HepG2 (cell line): Measurements from ENCODE around the gene PALM. TPM values are rescaled to one million over a fixed set of nuclear protein-coding genes. Genes with fewer than 3 reads are reported as not detected.

ENCODE experiments used
- ATAC-seq: fragments of 200-7000 bp; cut with Tn5 transposase; 3 replicates; pipeline ENCODE4 v1.9.1; 2020; ENCODE audit warnings: mild to moderate bottlenecking, moderate library complexity
- BruUV-seq: library from RNA; stranded (reverse); fragments of 400-500 nt; replicated peaks from 2 replicates; lab custom pipeline; 2021; lab: Mats Ljungman, UMichigan
- CTCF ChIA-PET: fragments of 300-600 bp; formaldehyde crosslinking; extraction: SDS; loops from one replicate; lab custom pipeline; 2021; ENCODE audit warnings: low total read pairs, inconsistent platforms, low intra/inter-chr PET ratio; lab: Yijun Ruan, JAX
- POLR2A ChIA-PET: fragments of 350-600 bp; sonication (Branson Sonifier 250); formaldehyde crosslinking; loops from one replicate; lab custom pipeline; 2020; ENCODE audit warnings: antibody characterized with exemption, inconsistent platforms; lab: Yijun Ruan, JAX
- DNase-seq: peaks from one replicate; pipeline ENCODE4 v3.0.0-alpha.2; 2015; ENCODE audit warnings: low spot score
- FAIRE-seq: peaks from 3 replicates; lab custom pipeline; 2011; peaks lifted over from hg19 to GRCh38; lab: Jason Lieb, UNC
- H2AFZ ChIP-seq: one replicate; pipeline ENCODE4 v1.6.1; 2011; ENCODE audit warnings: low read length, inconsistent platforms
- H3K27ac ChIP-seq: fragments of 300-600 bp; 3 replicates; pipeline ENCODE4 v1.8.0; 2011; ENCODE audit warnings: mixed run types, mild to moderate bottlenecking, mixed read lengths, low read length, inconsistent platforms; ENCODE audit not compliant: insufficient read depth; ENCODE audit errors: extremely low read length
- H3K27me3 ChIP-seq, 2 experiments: fragments of 200-600 bp in 1 of 2; 2 replicates in 1 of 2; 3 replicates in 1 of 2; pipeline versions ENCODE4 v1.6.0 to v1.8.0; 2011; ENCODE audit warnings: low read length in 2 of 2, mild to moderate bottlenecking in 2 of 2, moderate library complexity in 2 of 2, inconsistent platforms in 1 of 2; ENCODE audit not compliant: insufficient read depth in 2 of 2, control insufficient read depth in 1 of 2
- H3K36me3 ChIP-seq, 2 experiments: fragments of 200-600 bp in 1 of 2; replicated peaks in 1 of 2; 2 replicates in 1 of 2; 3 replicates in 1 of 2; pipeline versions ENCODE4 v1.5.1 to v1.8.0; 2011; ENCODE audit warnings: low read length in 2 of 2, inconsistent platforms in 1 of 2; ENCODE audit not compliant: insufficient read depth in 2 of 2, control insufficient read depth in 1 of 2
- H3K4me1 ChIP-seq: 2 replicates; pipeline ENCODE4 v1.5.1; 2012; ENCODE audit warnings: low read length, inconsistent platforms; ENCODE audit not compliant: insufficient read depth
- H3K4me2 ChIP-seq: 2 replicates; pipeline ENCODE4 v1.6.0; 2011; ENCODE audit warnings: low read depth, low read length, inconsistent platforms
- H3K4me3 ChIP-seq, 3 experiments: fragments of 200-600 bp in 1 of 3; sonication (generic), shearing (Covaris generic) in 1 of 3; replicated peaks in 1 of 3; 2 replicates each; pipeline ENCODE4 v1.5.1; 2011 to 2016; ENCODE audit warnings: low read length in 3 of 3, inconsistent platforms in 2 of 3, low read depth in 2 of 3, mild to moderate bottlenecking in 2 of 3, control low read depth in 1 of 3, mixed read lengths in 1 of 3; ENCODE audit not compliant: insufficient read depth in 1 of 3
- H3K79me2 ChIP-seq: one replicate; pipeline ENCODE4 v1.6.1; 2011; ENCODE audit warnings: low read length, inconsistent platforms; ENCODE audit not compliant: insufficient read depth
- H3K9ac ChIP-seq: 2 replicates; pipeline ENCODE4 v1.6.0; 2011; ENCODE audit warnings: mild to moderate bottlenecking, low read depth, low read length, inconsistent platforms; ENCODE audit not compliant: insufficient read depth
- H3K9me3 ChIP-seq: 2 replicates; pipeline ENCODE4 v1.5.1; 2012; ENCODE audit warnings: mild to moderate bottlenecking, low read length
- H4K20me1 ChIP-seq: 2 replicates; pipeline ENCODE4 v1.6.0; 2011; ENCODE audit warnings: inconsistent platforms, mild to moderate bottlenecking, low read length, moderate library complexity; ENCODE audit not compliant: insufficient read depth
- ARNTL ChIP-seq: sonication (generic); formaldehyde crosslinking; IDR thresholded peaks from 2 replicates; pipeline ENCODE4 v1.4.0; 2020; ENCODE audit warnings: mild to moderate bottlenecking, missing genetic modification reagents
- FOXA1 ChIP-seq, 2 experiments: fragments of 450-650 bp in 1 of 2; sonication (generic) in 1 of 2; formaldehyde crosslinking in 1 of 2; IDR thresholded peaks; 2 replicates each; pipeline versions ENCODE4 v1.4.0 to v1.6.1; 2016 to 2020; ENCODE audit warnings: missing genetic modification reagents in 1 of 2
- FOXK1 ChIP-seq: sonication (generic); formaldehyde crosslinking; IDR thresholded peaks from 2 replicates; pipeline ENCODE4 v1.4.0; 2020; ENCODE audit warnings: low read depth, missing genetic modification reagents, borderline replicate concordance
- RFX5 ChIP-seq: IDR thresholded peaks from 2 replicates; pipeline ENCODE4 v1.6.1; 2011; ENCODE audit warnings: low read depth, low read length, improper control_type of control experiment
- SOX13 ChIP-seq, 3 experiments: fragments of 450-650 bp in 1 of 3; sonication (generic) in 1 of 3; formaldehyde crosslinking in 1 of 3; IDR thresholded peaks in 2 of 3; conservative IDR thresholded peaks in 1 of 3; 2 replicates each; pipeline versions ENCODE4 v1.5.0 to v1.6.1; 2016 to 2020; ENCODE audit warnings: antibody characterized with exemption in 1 of 3, mild to moderate bottlenecking in 1 of 3, missing compliant biosample characterization in 1 of 3, missing genetic modification reagents in 1 of 3, moderate library complexity in 1 of 3
- TAF1 ChIP-seq: sonication (generic); formaldehyde crosslinking; IDR thresholded peaks from 2 replicates; pipeline ENCODE4 v1.4.0; 2020; ENCODE audit warnings: missing genetic modification reagents
- ZNF17 ChIP-seq: sonication (generic); formaldehyde crosslinking; IDR thresholded peaks from 2 replicates; pipeline ENCODE4 v1.5.0; 2020; ENCODE audit warnings: mild to moderate bottlenecking, missing genetic modification reagents
- ZNF3 ChIP-seq: IDR thresholded peaks from 2 replicates; pipeline ENCODE4 v1.7.0; 2017; ENCODE audit warnings: inconsistent platforms
- ZNF572 ChIP-seq: sonication (generic); formaldehyde crosslinking; IDR thresholded peaks from 2 replicates; pipeline ENCODE4 v1.5.1; 2020; ENCODE audit warnings: mild to moderate bottlenecking, missing genetic modification reagents
- ZNF703 ChIP-seq: sonication (generic); formaldehyde crosslinking; IDR thresholded peaks from 2 replicates; pipeline ENCODE4 v1.5.1; 2020; ENCODE audit warnings: missing genetic modification reagents, mild to moderate bottlenecking, moderate library complexity, borderline replicate concordance
- ZNF75D ChIP-seq: sonication (generic); formaldehyde crosslinking; IDR thresholded peaks from 2 replicates; pipeline ENCODE4 v1.8.1; 2023; ENCODE audit warnings: missing genetic modification reagents, mild to moderate bottlenecking, borderline replicate concordance
- WGBS: methylation state at CpG from one replicate; pipeline ENCODE4 v1.1.6; 2017; ENCODE audit warnings: low lambda C conversion rate; 5-methylcytosine and 5-hydroxymethylcytosine counted together
- in situ Hi-C: cut with HindIII; loops from 2 replicates; pipeline ENCODE4 v1.10.0; 2017; ENCODE audit warnings: low pct_unique_long_range_greater_than_20kb; ENCODE audit not compliant: extremely low pct_ligation_motif_present
- intact Hi-C: fragments of 100-400 bp; cut with micrococcal nuclease; formaldehyde crosslinking; loops from one replicate; pipeline ENCODE4 v1.10.0; 2022; ENCODE audit not compliant: unreplicated experiment
- polyA plus RNA-seq, 8 experiments: library from polyadenylated mRNA; depleted of rRNA in 3 of 8; stranded (reverse) in 7 of 8; unstranded in 1 of 8; fragments of >200 nt; fragmentation: Illumina TruSeq in 4 of 8; extraction: Trizol in 4 of 8; gene quantifications; 2 replicates each; pipeline versions ENCODE4 v1.2.1 to v1.2.3, GENCODE V29; 2011 to 2016; ENCODE audit warnings: low read depth in 4 of 8, missing spikeins in 1 of 8, mixed read lengths in 1 of 8; ENCODE audit not compliant: insufficient read depth in 1 of 8
- total RNA-seq, 5 experiments: library from RNA; depleted of rRNA; stranded (reverse); fragments of >200 nt; fragmentation: Illumina TruSeq; extraction: Trizol; gene quantifications; 2 replicates each; pipeline ENCODE4 v1.2.3, GENCODE V29; 2016; ENCODE audit warnings: low read depth in 1 of 5
- TF ChIP-seq, protein P1 (sequence below): sonication (generic); formaldehyde crosslinking; IDR thresholded peaks from 2 replicates; pipeline ENCODE4 v1.8.0; 2022; ENCODE audit warnings: missing genetic modification reagents, mild to moderate bottlenecking, borderline replicate concordance
- TF ChIP-seq, protein P2 (sequence below): sonication (generic); formaldehyde crosslinking; IDR thresholded peaks from 2 replicates; pipeline ENCODE4 v1.8.0; 2022; ENCODE audit warnings: mild to moderate bottlenecking, missing genetic modification reagents; ENCODE audit not compliant: insufficient replicate concordance
- TF ChIP-seq, protein P3 (sequence below): IDR thresholded peaks from 2 replicates; pipeline ENCODE4 v1.6.1; 2016; ENCODE audit warnings: mild to moderate bottlenecking, missing biosample characterization, missing genetic modification reagents

The PALM gene
- total and polyA plus RNA-seq, 2 of the 13 experiments (the other 11 are each of a cell fraction or from before 2014, with no cell fraction given), result 4.0 to 9.7 TPM

DNA sequence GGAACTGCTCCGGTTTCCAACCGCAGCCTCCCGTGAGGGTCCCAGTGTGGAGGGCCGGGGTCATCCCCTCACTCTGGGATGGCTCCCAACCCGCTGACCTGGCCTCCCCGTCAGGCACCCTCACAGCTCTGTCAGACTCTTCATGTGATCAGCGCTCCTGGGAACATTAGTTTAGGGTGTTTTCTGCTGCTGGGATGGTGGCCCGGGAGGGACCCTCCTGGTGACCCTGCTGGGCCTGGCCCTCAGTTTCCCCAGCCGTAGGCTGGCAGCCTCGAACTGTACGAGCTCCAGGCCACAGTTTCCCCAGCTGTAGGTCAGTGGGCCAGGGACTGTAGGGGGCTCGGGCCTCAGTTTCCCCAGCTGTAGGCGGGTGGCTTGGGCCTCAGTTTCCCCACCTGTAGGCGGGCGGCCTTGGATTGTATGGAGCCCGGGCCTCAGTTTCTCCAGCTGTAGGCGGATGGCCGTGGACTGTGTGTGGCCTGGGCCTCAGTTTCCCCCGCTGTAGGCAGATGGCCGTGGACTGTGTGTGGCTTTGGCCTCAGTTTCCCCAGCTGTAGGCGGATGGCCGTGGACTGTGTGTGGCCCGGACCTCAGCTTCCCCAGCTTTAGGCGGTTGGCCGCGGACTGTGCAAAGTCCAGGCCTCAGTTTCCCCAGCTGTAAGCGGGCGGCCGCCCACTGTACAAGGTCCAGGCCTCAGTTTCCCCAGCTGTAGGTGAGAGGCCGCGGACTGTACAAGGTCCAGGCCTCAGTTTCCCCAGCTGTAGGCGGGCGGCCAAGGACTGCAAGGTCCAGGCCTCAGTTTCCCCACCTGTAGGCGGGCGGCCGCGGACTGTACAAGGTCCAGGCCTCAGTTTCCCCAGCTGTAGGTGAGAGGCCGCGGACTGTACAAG is 87.2 kb downstream of the PALM start (continued):
- TF ChIP-seq, protein P1, sequence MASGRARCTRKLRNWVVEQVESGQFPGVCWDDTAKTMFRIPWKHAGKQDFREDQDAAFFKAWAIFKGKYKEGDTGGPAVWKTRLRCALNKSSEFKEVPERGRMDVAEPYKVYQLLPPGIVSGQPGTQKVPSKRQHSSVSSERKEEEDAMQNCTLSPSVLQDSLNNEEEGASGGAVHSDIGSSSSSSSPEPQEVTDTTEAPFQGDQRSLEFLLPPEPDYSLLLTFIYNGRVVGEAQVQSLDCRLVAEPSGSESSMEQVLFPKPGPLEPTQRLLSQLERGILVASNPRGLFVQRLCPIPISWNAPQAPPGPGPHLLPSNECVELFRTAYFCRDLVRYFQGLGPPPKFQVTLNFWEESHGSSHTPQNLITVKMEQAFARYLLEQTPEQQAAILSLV (CRISPR knock-in tag), result peak; percentile 14; the same call in 1 of the 2 replicates
- TF ChIP-seq ZNF3 (CRISPR knock-in tag), result no peak
- TF ChIP-seq FOXA1 (IDR thresholded peaks at IDR 0.05), result no peak
- TF ChIP-seq FOXA1 (CRISPR knock-in tag; IDR thresholded peaks at IDR 0.05), result no peak
- TF ChIP-seq, all 625 proteins: peak for 16

DNA sequence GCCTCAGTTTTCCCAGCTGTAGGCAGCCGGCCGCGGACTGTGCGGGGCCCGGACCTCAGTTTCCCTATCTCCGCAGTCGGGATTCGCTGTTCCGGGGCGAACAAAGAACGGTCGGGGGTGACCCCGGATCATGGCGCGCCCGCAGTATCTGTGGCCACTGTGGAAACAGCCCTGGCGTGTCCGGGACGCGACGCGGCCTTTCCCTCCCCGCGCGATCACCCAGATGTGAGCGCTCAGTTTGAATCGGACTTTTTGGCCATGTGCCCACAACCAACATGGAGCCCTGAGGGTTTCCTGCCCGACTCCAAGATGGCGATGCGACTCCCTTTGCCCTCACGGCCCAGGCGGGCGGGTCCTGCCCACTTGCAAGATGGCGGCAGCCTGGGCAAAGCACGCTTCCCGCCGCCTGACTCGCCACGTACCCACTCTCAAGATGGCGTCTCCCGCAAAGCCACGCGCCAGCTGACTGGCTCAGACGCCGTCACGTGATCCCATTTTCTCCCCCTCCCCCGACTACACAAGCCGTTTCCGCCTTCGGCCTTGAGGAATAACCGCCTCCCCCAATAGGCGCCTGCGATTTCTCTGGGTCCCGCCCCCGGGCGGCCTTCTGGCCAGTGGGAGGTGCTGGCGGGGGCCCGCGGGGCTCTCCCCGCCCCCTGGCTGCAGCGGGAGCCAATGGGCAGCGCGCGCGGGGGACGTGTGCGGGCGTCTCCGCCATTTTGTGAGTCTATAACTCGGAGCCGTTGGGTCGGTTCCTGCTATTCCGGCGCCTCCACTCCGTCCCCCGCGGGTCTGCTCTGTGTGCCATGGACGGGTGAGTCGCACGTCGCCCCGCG is 88.2 kb downstream of the PALM start, which contains the start of gene PTBP1:
TSS of gene PTBP1 (plus strand) at position 761 of the 836 bp plus-strand sequence. CDS start at position 807, 46 bp downstream.
- BruUV-seq, result no TSS peak
- intact Hi-C loops (no loop called here), in situ Hi-C loops (no loop called here)
- FAIRE-seq, result peak; percentile 99
- Histone ChIP-seq H3K9me3 (no peaks in the 10 kb centered on the region), H3K9ac (peak within 1 kb of the TSS; percentile 99), H3K79me2 (peaks cover 40% of the 10 kb centered on the region), H4K20me1 (peaks cover 38% of the 10 kb centered on the region), H2AFZ (no peak within 1 kb of the TSS), H3K36me3 (peaks cover 10 to 19% of the 10 kb centered on the region in 2 experiments; a peak in 4 of 5 replicates), H3K4me2 (peak within 1 kb of the TSS; percentile 89), H3K4me3 (peak within 1 kb of the TSS; percentile 85 to 96 (median 96)), H3K4me1 (peaks cover 69% of the 10 kb centered on the region), H3K27me3 (no peaks in the 10 kb centered on the region; a peak in 1 of 5 replicates), H3K27ac (peak within 1 kb of the TSS; percentile 97)
- ChIA-PET POLR2A (interaction anchor here (0.6 to 1.9 kb wide), 7 partner anchors 13 to 229 kb away, joined by 3 to 10 read pairs (median 6); partner anchors contain the start of genes CNN2, PRTN3 and WDR18), CTCF (no interaction called here)
- 2% methylated on average over 26 of the region's 83 CpGs for WGBS
- ATAC-seq, result peak; percentile 66
- DNase-seq, result peak; percentile 99
- TF ChIP-seq ARNTL (CRISPR knock-in tag) (peak; percentile 98), ZNF17 (CRISPR knock-in tag) (no peak), ZNF572 (no peak), SOX13 (IDR thresholded peaks at IDR 0.05) (no peak), SOX13 (CRISPR knock-in tag; conservative IDR thresholded peaks at IDR 0.05 in 1 of 2, IDR thresholded peaks at IDR 0.05 in 1 of 2) (peak in 1 of 2 experiments; percentile 31; a peak in 1 of 4 replicates), RFX5 (no peak), ZNF75D (CRISPR knock-in tag) (no peak), ZNF703 (CRISPR knock-in tag) (no peak), TAF1 (CRISPR knock-in tag) (peak; percentile 85; the same call in 1 of the 2 replicates), FOXK1 (CRISPR knock-in tag) (peak; percentile 85; the same call in 1 of the 2 replicates)
- TF ChIP-seq, protein P2, sequence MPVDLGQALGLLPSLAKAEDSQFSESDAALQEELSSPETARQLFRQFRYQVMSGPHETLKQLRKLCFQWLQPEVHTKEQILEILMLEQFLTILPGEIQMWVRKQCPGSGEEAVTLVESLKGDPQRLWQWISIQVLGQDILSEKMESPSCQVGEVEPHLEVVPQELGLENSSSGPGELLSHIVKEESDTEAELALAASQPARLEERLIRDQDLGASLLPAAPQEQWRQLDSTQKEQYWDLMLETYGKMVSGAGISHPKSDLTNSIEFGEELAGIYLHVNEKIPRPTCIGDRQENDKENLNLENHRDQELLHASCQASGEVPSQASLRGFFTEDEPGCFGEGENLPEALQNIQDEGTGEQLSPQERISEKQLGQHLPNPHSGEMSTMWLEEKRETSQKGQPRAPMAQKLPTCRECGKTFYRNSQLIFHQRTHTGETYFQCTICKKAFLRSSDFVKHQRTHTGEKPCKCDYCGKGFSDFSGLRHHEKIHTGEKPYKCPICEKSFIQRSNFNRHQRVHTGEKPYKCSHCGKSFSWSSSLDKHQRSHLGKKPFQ (CRISPR knock-in tag), result no peak
- TF ChIP-seq, protein P3, sequence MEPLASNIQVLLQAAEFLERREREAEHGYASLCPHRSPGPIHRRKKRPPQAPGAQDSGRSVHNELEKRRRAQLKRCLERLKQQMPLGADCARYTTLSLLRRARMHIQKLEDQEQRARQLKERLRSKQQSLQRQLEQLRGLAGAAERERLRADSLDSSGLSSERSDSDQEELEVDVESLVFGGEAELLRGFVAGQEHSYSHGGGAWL (CRISPR knock-in tag), result peak; percentile 85; the same call in 1 of the 2 replicates
- TF ChIP-seq, protein P1 (CRISPR knock-in tag), result no peak
